K562 (cell line): ENCODE measurements around the gene RALGPS1. TPM values are rescaled to one million over a fixed set of nuclear protein-coding genes. Genes with fewer than 3 reads are reported as not detected.

Experiments used
- BACH1 ChIP-seq: fragments of 200-800 bp; sonication (Bioruptor generic); IDR thresholded peaks from 2 replicates; pipeline ENCODE4 v1.6.1; 2016; ENCODE audit warnings: missing genetic modification characterization, missing compliant biosample characterization
- CSDE1 ChIP-seq, 2 experiments: fragments of 450-650 bp; IDR thresholded peaks; 2 replicates each; pipeline ENCODE4 v1.6.1; 2016; ENCODE audit warnings: mild to moderate bottlenecking in 1 of 2
- CXXC5 ChIP-seq: fragments of 250-450 bp; sonication (Bioruptor Pico); IDR thresholded peaks from 2 replicates; pipeline ENCODE4 v1.8.0; 2022; ENCODE audit warnings: inconsistent platforms, mild to moderate bottlenecking, moderate library complexity
- HDAC8 ChIP-seq: fragments of 450-650 bp; IDR thresholded peaks from 2 replicates; pipeline ENCODE4 v1.6.1; 2016; ENCODE audit warnings: mild to moderate bottlenecking, missing genetic modification characterization, moderate library complexity, missing compliant biosample characterization
- NUFIP1 ChIP-seq: fragments of 450-650 bp; IDR thresholded peaks from 2 replicates; pipeline ENCODE4 v1.6.1; 2018; ENCODE audit not compliant: partially characterized antibody
- RB1 ChIP-seq: fragments of 450-650 bp; IDR thresholded peaks from 2 replicates; pipeline ENCODE4 v1.6.1; 2017; ENCODE audit warnings: low read depth, mild to moderate bottlenecking
- RNF2 ChIP-seq: sonication (generic); IDR thresholded peaks from 2 replicates; pipeline ENCODE4 v1.6.1; 2016
- ZNF175 ChIP-seq: fragments of 200-800 bp; sonication (Bioruptor generic); IDR thresholded peaks from 2 replicates; pipeline ENCODE4 v1.6.1; 2016; ENCODE audit warnings: low read depth, mild to moderate bottlenecking, missing genetic modification characterization, missing compliant biosample characterization
- polyA plus RNA-seq, 8 experiments: library from polyadenylated mRNA; depleted of rRNA in 4 of 8; stranded (reverse) in 5 of 8; unstranded in 3 of 8; fragments of >200 nt; fragmentation: Nextera tagmentation in 2 of 8; fragmentation: Illumina TruSeq in 1 of 8; extraction: Ambion mirVana in 2 of 8; extraction: Trizol in 1 of 8; gene quantifications; 2 replicates each; pipeline versions ENCODE4 v1.2.1 to v1.2.3, GENCODE V29; 2011 to 2014; ENCODE audit warnings: inconsistent platforms in 1 of 8, missing spikeins in 1 of 8
- total RNA-seq, 7 experiments: library from RNA; depleted of rRNA in 6 of 7; stranded (reverse); fragments of >200 nt in 6 of 7; fragmentation: Illumina TruSeq in 2 of 7; extraction: Trizol in 2 of 7; gene quantifications; 2 replicates each; pipeline versions ENCODE4 v1.2.1 to v1.2.3, GENCODE V29; 2011 to 2021; ENCODE audit warnings: low replicate concordance in 1 of 7
- TF ChIP-seq, protein P1 (sequence below): sonication (generic); formaldehyde crosslinking; IDR thresholded peaks from 2 replicates; pipeline ENCODE4 v1.4.0; 2020; ENCODE audit warnings: mild to moderate bottlenecking, missing genetic modification reagents
- TF ChIP-seq, protein P2 (sequence below): fragments of 450-650 bp; IDR thresholded peaks from one replicate; pipeline ENCODE4 v1.6.1; 2018; ENCODE audit warnings: mild to moderate bottlenecking, moderate library complexity; ENCODE audit not compliant: partially characterized antibody
- TF ChIP-seq, protein P3 (sequence below): IDR thresholded peaks from 2 replicates; pipeline ENCODE4 v1.6.1; 2016; ENCODE audit warnings: missing genetic modification characterization, missing compliant biosample characterization
- TF ChIP-seq, protein P4 (sequence below): sonication (generic); formaldehyde crosslinking; IDR thresholded peaks from 2 replicates; pipeline ENCODE4 v1.8.0; 2022; ENCODE audit warnings: mild to moderate bottlenecking, missing genetic modification reagents, borderline replicate concordance
- TF ChIP-seq, protein P5 (sequence below): fragments of 450-650 bp; formaldehyde crosslinking; IDR thresholded peaks from 2 replicates; pipeline ENCODE4 v1.4.0; 2022; ENCODE audit warnings: mild to moderate bottlenecking, moderate library complexity
- TF ChIP-seq, protein P6 (sequence below): sonication (generic); formaldehyde crosslinking; IDR thresholded peaks from 2 replicates; pipeline ENCODE4 v1.8.0; 2023; ENCODE audit warnings: mild to moderate bottlenecking, missing genetic modification reagents

RALGPS1 gene
- total and polyA plus RNA-seq, 9 of the 15 experiments (the other 6 are each of a cell fraction or from before 2014, with no cell fraction given), result 0.04 to 2.6 (median 1.5) TPM

DNA sequence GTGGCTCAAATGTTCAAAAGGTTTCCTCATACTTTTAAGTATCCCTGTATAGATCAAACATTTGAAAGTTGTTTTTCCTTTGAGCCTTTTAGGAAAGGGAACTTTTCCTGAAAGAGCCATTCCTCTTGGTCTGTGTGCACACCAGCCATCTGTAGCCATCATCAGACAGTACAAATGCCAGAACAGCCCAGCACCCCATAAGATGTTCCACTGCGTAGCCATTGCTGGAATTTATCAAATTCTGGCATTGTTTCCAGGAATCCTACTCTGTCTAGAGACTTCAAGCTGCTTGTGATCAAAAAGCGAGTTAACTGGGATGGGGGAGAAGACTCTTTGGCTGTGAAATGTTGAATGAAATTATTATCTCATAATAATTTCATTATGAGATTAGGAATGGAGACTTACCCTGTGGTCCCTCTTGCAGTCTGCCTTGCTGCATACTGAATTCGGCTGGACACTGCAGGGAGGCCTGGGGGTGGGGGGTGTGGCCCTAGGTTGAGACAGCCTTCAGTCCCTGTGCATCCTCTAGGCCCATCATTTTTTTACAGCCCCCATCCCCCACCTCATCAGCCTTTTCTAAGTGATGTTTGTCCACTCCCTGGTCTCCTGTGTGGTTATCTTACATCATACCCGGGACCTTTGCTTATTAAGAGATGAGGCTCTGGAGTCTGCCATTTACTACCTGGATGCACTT, 99.8 kb downstream of the RALGPS1 start (continued):
- TF ChIP-seq, protein P1, sequence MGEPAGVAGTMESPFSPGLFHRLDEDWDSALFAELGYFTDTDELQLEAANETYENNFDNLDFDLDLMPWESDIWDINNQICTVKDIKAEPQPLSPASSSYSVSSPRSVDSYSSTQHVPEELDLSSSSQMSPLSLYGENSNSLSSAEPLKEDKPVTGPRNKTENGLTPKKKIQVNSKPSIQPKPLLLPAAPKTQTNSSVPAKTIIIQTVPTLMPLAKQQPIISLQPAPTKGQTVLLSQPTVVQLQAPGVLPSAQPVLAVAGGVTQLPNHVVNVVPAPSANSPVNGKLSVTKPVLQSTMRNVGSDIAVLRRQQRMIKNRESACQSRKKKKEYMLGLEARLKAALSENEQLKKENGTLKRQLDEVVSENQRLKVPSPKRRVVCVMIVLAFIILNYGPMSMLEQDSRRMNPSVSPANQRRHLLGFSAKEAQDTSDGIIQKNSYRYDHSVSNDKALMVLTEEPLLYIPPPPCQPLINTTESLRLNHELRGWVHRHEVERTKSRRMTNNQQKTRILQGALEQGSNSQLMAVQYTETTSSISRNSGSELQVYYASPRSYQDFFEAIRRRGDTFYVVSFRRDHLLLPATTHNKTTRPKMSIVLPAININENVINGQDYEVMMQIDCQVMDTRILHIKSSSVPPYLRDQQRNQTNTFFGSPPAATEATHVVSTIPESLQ (CRISPR knock-in tag), result no peak
- no peak for TF ChIP-seq RB1
- no peak for TF ChIP-seq CSDE1 (IDR thresholded peaks at IDR 0.05)
- no peak for TF ChIP-seq RNF2
- TF ChIP-seq, protein P2, sequence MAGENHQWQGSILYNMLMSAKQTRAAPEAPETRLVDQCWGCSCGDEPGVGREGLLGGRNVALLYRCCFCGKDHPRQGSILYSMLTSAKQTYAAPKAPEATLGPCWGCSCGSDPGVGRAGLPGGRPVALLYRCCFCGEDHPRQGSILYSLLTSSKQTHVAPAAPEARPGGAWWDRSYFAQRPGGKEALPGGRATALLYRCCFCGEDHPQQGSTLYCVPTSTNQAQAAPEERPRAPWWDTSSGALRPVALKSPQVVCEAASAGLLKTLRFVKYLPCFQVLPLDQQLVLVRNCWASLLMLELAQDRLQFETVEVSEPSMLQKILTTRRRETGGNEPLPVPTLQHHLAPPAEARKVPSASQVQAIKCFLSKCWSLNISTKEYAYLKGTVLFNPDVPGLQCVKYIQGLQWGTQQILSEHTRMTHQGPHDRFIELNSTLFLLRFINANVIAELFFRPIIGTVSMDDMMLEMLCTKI, result no peak
- TF ChIP-seq, protein P3, sequence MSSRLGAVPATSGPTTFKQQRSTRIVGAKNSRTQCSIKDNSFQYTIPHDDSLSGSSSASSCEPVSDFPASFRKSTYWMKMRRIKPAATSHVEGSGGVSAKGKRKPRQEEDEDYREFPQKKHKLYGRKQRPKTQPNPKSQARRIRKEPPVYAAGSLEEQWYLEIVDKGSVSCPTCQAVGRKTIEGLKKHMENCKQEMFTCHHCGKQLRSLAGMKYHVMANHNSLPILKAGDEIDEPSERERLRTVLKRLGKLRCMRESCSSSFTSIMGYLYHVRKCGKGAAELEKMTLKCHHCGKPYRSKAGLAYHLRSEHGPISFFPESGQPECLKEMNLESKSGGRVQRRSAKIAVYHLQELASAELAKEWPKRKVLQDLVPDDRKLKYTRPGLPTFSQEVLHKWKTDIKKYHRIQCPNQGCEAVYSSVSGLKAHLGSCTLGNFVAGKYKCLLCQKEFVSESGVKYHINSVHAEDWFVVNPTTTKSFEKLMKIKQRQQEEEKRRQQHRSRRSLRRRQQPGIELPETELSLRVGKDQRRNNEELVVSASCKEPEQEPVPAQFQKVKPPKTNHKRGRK (tag), result no peak
- no peak for TF ChIP-seq ZNF175 (CRISPR knock-in tag)
- TF ChIP-seq, protein P4, sequence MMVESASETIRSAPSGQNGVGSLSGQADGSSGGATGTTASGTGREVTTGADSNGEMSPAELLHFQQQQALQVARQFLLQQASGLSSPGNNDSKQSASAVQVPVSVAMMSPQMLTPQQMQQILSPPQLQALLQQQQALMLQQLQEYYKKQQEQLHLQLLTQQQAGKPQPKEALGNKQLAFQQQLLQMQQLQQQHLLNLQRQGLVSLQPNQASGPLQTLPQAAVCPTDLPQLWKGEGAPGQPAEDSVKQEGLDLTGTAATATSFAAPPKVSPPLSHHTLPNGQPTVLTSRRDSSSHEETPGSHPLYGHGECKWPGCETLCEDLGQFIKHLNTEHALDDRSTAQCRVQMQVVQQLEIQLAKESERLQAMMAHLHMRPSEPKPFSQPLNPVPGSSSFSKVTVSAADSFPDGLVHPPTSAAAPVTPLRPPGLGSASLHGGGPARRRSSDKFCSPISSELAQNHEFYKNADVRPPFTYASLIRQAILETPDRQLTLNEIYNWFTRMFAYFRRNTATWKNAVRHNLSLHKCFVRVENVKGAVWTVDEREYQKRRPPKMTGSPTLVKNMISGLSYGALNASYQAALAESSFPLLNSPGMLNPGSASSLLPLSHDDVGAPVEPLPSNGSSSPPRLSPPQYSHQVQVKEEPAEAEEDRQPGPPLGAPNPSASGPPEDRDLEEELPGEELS, result no peak
- TF ChIP-seq, protein P5, sequence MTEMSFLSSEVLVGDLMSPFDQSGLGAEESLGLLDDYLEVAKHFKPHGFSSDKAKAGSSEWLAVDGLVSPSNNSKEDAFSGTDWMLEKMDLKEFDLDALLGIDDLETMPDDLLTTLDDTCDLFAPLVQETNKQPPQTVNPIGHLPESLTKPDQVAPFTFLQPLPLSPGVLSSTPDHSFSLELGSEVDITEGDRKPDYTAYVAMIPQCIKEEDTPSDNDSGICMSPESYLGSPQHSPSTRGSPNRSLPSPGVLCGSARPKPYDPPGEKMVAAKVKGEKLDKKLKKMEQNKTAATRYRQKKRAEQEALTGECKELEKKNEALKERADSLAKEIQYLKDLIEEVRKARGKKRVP (CRISPR knock-in tag), result no peak
- TF ChIP-seq NUFIP1, result no peak
- TF ChIP-seq, protein P6, sequence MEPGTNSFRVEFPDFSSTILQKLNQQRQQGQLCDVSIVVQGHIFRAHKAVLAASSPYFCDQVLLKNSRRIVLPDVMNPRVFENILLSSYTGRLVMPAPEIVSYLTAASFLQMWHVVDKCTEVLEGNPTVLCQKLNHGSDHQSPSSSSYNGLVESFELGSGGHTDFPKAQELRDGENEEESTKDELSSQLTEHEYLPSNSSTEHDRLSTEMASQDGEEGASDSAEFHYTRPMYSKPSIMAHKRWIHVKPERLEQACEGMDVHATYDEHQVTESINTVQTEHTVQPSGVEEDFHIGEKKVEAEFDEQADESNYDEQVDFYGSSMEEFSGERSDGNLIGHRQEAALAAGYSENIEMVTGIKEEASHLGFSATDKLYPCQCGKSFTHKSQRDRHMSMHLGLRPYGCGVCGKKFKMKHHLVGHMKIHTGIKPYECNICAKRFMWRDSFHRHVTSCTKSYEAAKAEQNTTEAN (CRISPR knock-in tag), result no peak
- TF ChIP-seq HDAC8, result no peak
- no peak for TF ChIP-seq BACH1 (tag)
- no peak for TF ChIP-seq CXXC5 (CRISPR knock-in tag)
